ENCODE measurements around the gene TBC1D2.

DNA sequence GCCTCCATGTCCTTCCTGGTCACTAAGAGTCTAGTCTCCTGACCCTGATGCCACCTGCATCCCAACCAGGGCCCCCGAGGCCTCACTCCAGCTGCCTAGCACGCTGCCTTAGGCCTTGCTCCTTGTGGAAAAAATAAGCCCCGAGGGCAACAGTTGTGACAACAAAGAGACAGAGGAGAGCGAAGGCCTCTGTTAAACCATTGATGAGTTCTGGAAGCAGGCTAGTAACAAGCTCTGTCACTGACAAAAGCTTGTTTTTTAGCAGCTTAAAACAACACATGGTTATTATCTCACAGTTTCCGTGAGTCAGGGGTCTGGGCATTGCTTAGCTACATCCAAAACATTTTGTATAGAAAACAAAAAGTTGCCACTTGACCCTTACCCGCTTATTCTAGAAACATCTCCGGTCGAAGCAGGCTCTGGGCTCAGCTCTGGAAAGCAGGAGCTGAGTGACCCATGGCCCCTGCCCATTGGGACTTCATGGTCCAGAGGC, 48.2 kb upstream of the TBC1D2 start:
- TF ChIP-seq, protein P1, sequence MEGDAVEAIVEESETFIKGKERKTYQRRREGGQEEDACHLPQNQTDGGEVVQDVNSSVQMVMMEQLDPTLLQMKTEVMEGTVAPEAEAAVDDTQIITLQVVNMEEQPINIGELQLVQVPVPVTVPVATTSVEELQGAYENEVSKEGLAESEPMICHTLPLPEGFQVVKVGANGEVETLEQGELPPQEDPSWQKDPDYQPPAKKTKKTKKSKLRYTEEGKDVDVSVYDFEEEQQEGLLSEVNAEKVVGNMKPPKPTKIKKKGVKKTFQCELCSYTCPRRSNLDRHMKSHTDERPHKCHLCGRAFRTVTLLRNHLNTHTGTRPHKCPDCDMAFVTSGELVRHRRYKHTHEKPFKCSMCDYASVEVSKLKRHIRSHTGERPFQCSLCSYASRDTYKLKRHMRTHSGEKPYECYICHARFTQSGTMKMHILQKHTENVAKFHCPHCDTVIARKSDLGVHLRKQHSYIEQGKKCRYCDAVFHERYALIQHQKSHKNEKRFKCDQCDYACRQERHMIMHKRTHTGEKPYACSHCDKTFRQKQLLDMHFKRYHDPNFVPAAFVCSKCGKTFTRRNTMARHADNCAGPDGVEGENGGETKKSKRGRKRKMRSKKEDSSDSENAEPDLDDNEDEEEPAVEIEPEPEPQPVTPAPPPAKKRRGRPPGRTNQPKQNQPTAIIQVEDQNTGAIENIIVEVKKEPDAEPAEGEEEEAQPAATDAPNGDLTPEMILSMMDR (conservative IDR thresholded peaks at IDR 0.05; ENCODE audit: low read length) = no peak
- no peak for TF ChIP-seq EZH2phosphoT487 (IDR thresholded peaks at IDR 0.05; ENCODE audit: borderline replicate concordance, low read depth, low read length)
